Keratinocyte (primary cell): ENCODE results near the gene FCHO2.

ENCODE experiments used
- EZH2 ChIP-seq: IDR thresholded peaks from one replicate; pipeline ENCODE4 v1.6.1; 2012; ENCODE audit warnings: inconsistent platforms, mild to moderate bottlenecking, low read length, moderate library complexity
- TF ChIP-seq, protein P1 (sequence below), 3 experiments: IDR thresholded peaks in 1 of 3; conservative IDR thresholded peaks in 1 of 3; optimal IDR thresholded peaks in 1 of 3; 2 replicates in 2 of 3; 3 replicates in 1 of 3; pipeline versions ENCODE3 to v1.5.1; 2011; ENCODE audit warnings: low read length in 3 of 3, mild to moderate bottlenecking in 3 of 3, moderate library complexity in 2 of 3, control low read depth in 1 of 3, inconsistent platforms in 1 of 3; ENCODE audit not compliant: insufficient read depth in 2 of 3; ENCODE audit errors: extremely low read depth in 1 of 3

DNA sequence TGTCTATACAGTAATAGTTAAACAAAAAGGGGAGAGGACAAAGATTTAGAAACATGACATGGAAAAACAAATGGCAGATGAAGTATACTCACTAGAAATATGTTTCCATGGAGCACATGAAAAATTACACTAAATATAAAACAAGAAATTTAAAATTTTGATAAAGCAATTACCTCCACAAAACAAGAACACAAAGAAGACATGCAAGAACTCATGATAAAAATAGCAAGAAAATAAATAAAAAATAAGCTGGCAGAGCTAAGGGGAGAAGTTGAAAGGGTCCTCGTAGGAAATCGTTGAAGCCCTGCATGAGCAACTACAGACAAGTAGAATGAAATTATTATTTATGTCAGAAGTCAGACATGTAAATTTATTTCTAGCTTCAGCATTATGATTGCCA lies 141.9 kb downstream of the FCHO2 start:
- TF ChIP-seq, protein P1, sequence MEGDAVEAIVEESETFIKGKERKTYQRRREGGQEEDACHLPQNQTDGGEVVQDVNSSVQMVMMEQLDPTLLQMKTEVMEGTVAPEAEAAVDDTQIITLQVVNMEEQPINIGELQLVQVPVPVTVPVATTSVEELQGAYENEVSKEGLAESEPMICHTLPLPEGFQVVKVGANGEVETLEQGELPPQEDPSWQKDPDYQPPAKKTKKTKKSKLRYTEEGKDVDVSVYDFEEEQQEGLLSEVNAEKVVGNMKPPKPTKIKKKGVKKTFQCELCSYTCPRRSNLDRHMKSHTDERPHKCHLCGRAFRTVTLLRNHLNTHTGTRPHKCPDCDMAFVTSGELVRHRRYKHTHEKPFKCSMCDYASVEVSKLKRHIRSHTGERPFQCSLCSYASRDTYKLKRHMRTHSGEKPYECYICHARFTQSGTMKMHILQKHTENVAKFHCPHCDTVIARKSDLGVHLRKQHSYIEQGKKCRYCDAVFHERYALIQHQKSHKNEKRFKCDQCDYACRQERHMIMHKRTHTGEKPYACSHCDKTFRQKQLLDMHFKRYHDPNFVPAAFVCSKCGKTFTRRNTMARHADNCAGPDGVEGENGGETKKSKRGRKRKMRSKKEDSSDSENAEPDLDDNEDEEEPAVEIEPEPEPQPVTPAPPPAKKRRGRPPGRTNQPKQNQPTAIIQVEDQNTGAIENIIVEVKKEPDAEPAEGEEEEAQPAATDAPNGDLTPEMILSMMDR (optimal IDR thresholded peaks at IDR 0.05 in 1 of 3, IDR thresholded peaks at IDR 0.05 in 1 of 3, conservative IDR thresholded peaks at IDR 0.05 in 1 of 3; ENCODE audit: extremely low read depth in 1 of 3, insufficient read depth in 2 of 3, low read length in 3 of 3): no peak
- TF ChIP-seq EZH2: no peak
